HG02981 (cell line): ENCODE results near the gene GSTO1.
"Not testable (repeated sequence)": the region's sequence is repeated elsewhere in the genome, so short reads cannot be mapped to it uniquely, and the experiment has no call there.

Source experiments
- ATAC-seq: cut with Tn5 transposase; IDR thresholded peaks from one replicate; pipeline ENCODE4 v1.9.1; 2021; ENCODE audit warnings: mild to moderate bottlenecking, moderate library complexity; ENCODE audit not compliant: unreplicated experiment

GSTO1 gene

GRCh38 chr10:104254493-104255310, at the start of gene GSTO1:
GSTO1 (plus strand) TSS chr10:104254892; CDS start chr10:104254929, 37 bp downstream.
- peak; percentile 71 for ATAC-seq

GRCh38 chr10:104208730-104209129, 46.0 kb upstream of the GSTO1 start:
- ATAC-seq, result no peak

GRCh38 chr10:104209575-104210198, 45.0 kb upstream of the GSTO1 start:
- no peak for ATAC-seq

- no peak for ATAC-seq
Measured at GRCh38 chr10:104216631-104217030, 38.1 kb upstream of the GSTO1 start.

GRCh38 chr10:104218751-104219150, 35.9 kb upstream of the GSTO1 start:
- ATAC-seq, result no peak

GRCh38 chr10:104220522-104220921, 34.2 kb upstream of the GSTO1 start:
- ATAC-seq, result no peak

GRCh38 chr10:104223304-104223703, 31.4 kb upstream of the GSTO1 start:
- ATAC-seq, result no peak

GRCh38 chr10:104230490-104230889, 24.2 kb upstream of the GSTO1 start:
- no peak for ATAC-seq

- peak; percentile 100 for ATAC-seq
Measured at GRCh38 chr10:104231784-104232612, 22.7 kb upstream of the GSTO1 start, which contains the start of gene CFAP43. CFAP43 (minus strand) TSS chr10:104232364; CDS start chr10:104232246, 118 bp downstream.

- peak; percentile 4 for ATAC-seq
Measured at GRCh38 chr10:104232613-104233102, 22.0 kb upstream of the GSTO1 start.

GRCh38 chr10:104233817-104234216, 20.9 kb upstream of the GSTO1 start:
- ATAC-seq, result no peak

- ATAC-seq, result no peak
Measured at GRCh38 chr10:104234934-104235333, 19.8 kb upstream of the GSTO1 start.

- ATAC-seq, result no peak
Measured at GRCh38 chr10:104235801-104236200, 18.9 kb upstream of the GSTO1 start.

- no peak for ATAC-seq
Measured at GRCh38 chr10:104240078-104240477, 14.6 kb upstream of the GSTO1 start.

GRCh38 chr10:104242545-104242944, 12.1 kb upstream of the GSTO1 start:
- ATAC-seq, result no peak

GRCh38 chr10:104243009-104243408, 11.7 kb upstream of the GSTO1 start:
- ATAC-seq, result not testable (repeated sequence)

GRCh38 chr10:104243512-104243911, 11.2 kb upstream of the GSTO1 start:
- no peak for ATAC-seq

GRCh38 chr10:104245066-104245632, 9.5 kb upstream of the GSTO1 start:
- ATAC-seq, result no peak

GRCh38 chr10:104246976-104247375, 7.7 kb upstream of the GSTO1 start:
- ATAC-seq, result no peak

GRCh38 chr10:104247513-104248146, 7.1 kb upstream of the GSTO1 start:
- ATAC-seq, result no peak
